HEK293 (cell line): ENCODE results near the gene AURKAIP1.

Experiments
- HOXD13 ChIP-seq: sonication (generic); formaldehyde crosslinking; IDR thresholded peaks from 2 replicates; pipeline ENCODE4 v1.8.0; 2022; ENCODE audit warnings: missing genetic modification reagents, borderline replicate concordance
- KLF16 ChIP-seq: fragments of 450-650 bp; formaldehyde crosslinking; IDR thresholded peaks from 2 replicates; pipeline ENCODE4 v1.5.1; 2017; ENCODE audit warnings: missing biosample characterization, missing genetic modification characterization
- PRDM1 ChIP-seq: fragments of 450-650 bp; formaldehyde crosslinking; IDR thresholded peaks from 2 replicates; pipeline ENCODE4; 2016; ENCODE audit warnings: missing biosample characterization, missing genetic modification characterization
- ZNF701 ChIP-seq: fragments of 450-650 bp; formaldehyde crosslinking; IDR thresholded peaks from 2 replicates; pipeline ENCODE4 v1.5.1; 2016; ENCODE audit warnings: missing biosample characterization, missing genetic modification characterization
- ZNF843 ChIP-seq: fragments of 450-650 bp; formaldehyde crosslinking; IDR thresholded peaks from 2 replicates; pipeline ENCODE4 v1.5.1; 2016; ENCODE audit warnings: missing biosample characterization, missing genetic modification characterization
- TF ChIP-seq, protein P1 (sequence below): fragments of 450-650 bp; formaldehyde crosslinking; IDR thresholded peaks from 2 replicates; pipeline ENCODE4 v1.5.1; 2016; ENCODE audit warnings: missing biosample characterization, missing genetic modification characterization
- TF ChIP-seq, protein P2 (sequence below): fragments of 450-650 bp; IDR thresholded peaks from 2 replicates; pipeline ENCODE4 v1.5.1; 2018; ENCODE audit warnings: missing biosample characterization, mild to moderate bottlenecking, missing genetic modification characterization

DNA sequence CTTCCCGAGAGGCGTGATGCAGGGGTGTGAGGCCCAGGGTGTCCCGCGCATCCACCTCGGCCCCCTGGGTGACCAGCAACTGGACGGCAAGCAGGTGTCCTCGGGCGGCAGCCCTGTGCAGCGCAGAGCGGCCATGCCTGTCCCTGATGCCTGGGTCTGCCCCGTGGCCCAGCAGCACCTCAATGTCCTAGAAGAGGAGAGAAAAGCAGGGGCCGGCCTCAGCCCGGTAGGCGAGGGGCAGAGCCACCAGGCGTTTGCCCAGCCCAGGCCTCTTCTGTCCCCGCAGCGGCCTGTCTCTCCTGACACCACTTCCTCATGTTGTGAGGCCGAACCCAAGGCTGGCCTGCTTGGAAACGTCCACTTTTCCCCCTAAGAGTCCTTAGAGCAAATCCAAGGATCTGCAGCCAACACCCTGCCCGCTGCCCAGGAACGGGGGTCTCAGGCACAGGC lies 44.4 kb upstream of the AURKAIP1 start:
- TF ChIP-seq, protein P1, sequence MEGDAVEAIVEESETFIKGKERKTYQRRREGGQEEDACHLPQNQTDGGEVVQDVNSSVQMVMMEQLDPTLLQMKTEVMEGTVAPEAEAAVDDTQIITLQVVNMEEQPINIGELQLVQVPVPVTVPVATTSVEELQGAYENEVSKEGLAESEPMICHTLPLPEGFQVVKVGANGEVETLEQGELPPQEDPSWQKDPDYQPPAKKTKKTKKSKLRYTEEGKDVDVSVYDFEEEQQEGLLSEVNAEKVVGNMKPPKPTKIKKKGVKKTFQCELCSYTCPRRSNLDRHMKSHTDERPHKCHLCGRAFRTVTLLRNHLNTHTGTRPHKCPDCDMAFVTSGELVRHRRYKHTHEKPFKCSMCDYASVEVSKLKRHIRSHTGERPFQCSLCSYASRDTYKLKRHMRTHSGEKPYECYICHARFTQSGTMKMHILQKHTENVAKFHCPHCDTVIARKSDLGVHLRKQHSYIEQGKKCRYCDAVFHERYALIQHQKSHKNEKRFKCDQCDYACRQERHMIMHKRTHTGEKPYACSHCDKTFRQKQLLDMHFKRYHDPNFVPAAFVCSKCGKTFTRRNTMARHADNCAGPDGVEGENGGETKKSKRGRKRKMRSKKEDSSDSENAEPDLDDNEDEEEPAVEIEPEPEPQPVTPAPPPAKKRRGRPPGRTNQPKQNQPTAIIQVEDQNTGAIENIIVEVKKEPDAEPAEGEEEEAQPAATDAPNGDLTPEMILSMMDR (tag by site-specific recombination): no peak
- TF ChIP-seq PRDM1 (tag by site-specific recombination) (no peak), HOXD13 (no peak), KLF16 (tag by site-specific recombination) (no peak), ZNF843 (no peak), ZNF701 (no peak)
- TF ChIP-seq, protein P2, sequence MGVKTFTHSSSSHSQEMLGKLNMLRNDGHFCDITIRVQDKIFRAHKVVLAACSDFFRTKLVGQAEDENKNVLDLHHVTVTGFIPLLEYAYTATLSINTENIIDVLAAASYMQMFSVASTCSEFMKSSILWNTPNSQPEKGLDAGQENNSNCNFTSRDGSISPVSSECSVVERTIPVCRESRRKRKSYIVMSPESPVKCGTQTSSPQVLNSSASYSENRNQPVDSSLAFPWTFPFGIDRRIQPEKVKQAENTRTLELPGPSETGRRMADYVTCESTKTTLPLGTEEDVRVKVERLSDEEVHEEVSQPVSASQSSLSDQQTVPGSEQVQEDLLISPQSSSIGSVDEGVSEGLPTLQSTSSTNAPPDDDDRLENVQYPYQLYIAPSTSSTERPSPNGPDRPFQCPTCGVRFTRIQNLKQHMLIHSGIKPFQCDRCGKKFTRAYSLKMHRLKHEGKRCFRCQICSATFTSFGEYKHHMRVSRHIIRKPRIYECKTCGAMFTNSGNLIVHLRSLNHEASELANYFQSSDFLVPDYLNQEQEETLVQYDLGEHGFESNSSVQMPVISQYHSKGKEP (tag by site-specific recombination): no peak
